DND-41 (cell line): ENCODE results near the gene RASSF10.

Source experiments
- ATAC-seq: fragments of 200-7000 bp; cut with Tn5 transposase; 3 replicates; pipeline ENCODE4 v1.9.1; 2021; ENCODE audit warnings: low read depth; ENCODE audit not compliant: insufficient read depth
- DNase-seq: peaks from one replicate; pipeline ENCODE4 v3.0.0-alpha.2; 2020
- H2AFZ ChIP-seq: 2 replicates; pipeline ENCODE4 v1.6.0; 2012; ENCODE audit warnings: low read depth, low read length
- H3K27ac ChIP-seq: 2 replicates; pipeline ENCODE4 v1.5.1; 2012; ENCODE audit warnings: low read length, inconsistent platforms
- H3K27me3 ChIP-seq: fragments of 200-600 bp; sonication (generic); 2 replicates; pipeline ENCODE4 v1.6.0; 2012; ENCODE audit warnings: low read length, mild to moderate bottlenecking, inconsistent platforms; ENCODE audit not compliant: insufficient read depth, poor library complexity
- H3K36me3 ChIP-seq: 2 replicates; pipeline ENCODE4 v1.5.1; 2012; ENCODE audit warnings: low read length, inconsistent platforms; ENCODE audit not compliant: insufficient read depth
- H3K4me1 ChIP-seq: 2 replicates; pipeline ENCODE4 v1.5.1; 2012; ENCODE audit warnings: mild to moderate bottlenecking, low read length; ENCODE audit not compliant: insufficient read depth
- H3K4me2 ChIP-seq: 2 replicates; pipeline ENCODE4 v1.6.0; 2012; ENCODE audit warnings: mild to moderate bottlenecking, moderate library complexity, low read length, inconsistent platforms; ENCODE audit not compliant: insufficient read depth
- H3K4me3 ChIP-seq, 2 experiments: fragments of 200-600 bp in 1 of 2; shearing (Covaris generic) in 1 of 2; 2 replicates each; pipeline ENCODE4 v1.5.1; 2012 to 2016; ENCODE audit warnings: inconsistent platforms in 2 of 2, low read length in 2 of 2, mild to moderate bottlenecking in 2 of 2, low read depth in 1 of 2, moderate library complexity in 1 of 2
- H3K79me2 ChIP-seq: 2 replicates; pipeline ENCODE4 v1.6.0; 2012; ENCODE audit warnings: low read length, inconsistent platforms; ENCODE audit not compliant: insufficient read depth
- H3K9ac ChIP-seq: 2 replicates; pipeline ENCODE4 v1.6.0; 2012; ENCODE audit warnings: low read depth, mild to moderate bottlenecking, inconsistent platforms, low read length, moderate library complexity
- H3K9me3 ChIP-seq: 2 replicates; pipeline ENCODE4 v1.5.1; 2012; ENCODE audit warnings: low read length, moderate library complexity, mild to moderate bottlenecking, inconsistent platforms; ENCODE audit not compliant: insufficient read depth, severe bottlenecking
- H4K20me1 ChIP-seq: 2 replicates; pipeline ENCODE4 v1.6.0; 2012; ENCODE audit warnings: low read length; ENCODE audit not compliant: insufficient read depth
- CTCF ChIP-seq: IDR thresholded peaks from 2 replicates; pipeline ENCODE4 v1.5.1; 2012; ENCODE audit warnings: borderline replicate concordance, low read length, moderate library complexity, mild to moderate bottlenecking; ENCODE audit not compliant: poor library complexity, severe bottlenecking; ENCODE audit errors: extremely low read depth
- EZH2 ChIP-seq: IDR thresholded peaks from 3 replicates; pipeline ENCODE4 v1.6.1; 2012; ENCODE audit warnings: borderline replicate concordance, low read depth, mild to moderate bottlenecking, moderate library complexity, low read length, inconsistent platforms; ENCODE audit not compliant: severe bottlenecking

The RASSF10 gene

GRCh38 chr11:13053255-13053917 lies 44.3 kb downstream of the RASSF10 start:
- Histone ChIP-seq H3K4me2 (no peak overlapping the region), H3K9ac (no peak overlapping the region)

GRCh38 chr11:13054278-13054677 lies 45.2 kb downstream of the RASSF10 start:
- no peak for ATAC-seq
- Histone ChIP-seq H3K4me2 (no peak overlapping the region), H3K4me1 (no peaks in the 10 kb centered on the region)

More at GRCh38 chr11:13053255-13053917, 44.3 kb downstream of the RASSF10 start:
- Histone ChIP-seq H3K4me3 (no peak overlapping the region), H2AFZ (no peak overlapping the region), H3K27me3 (peaks cover 24% of the 10 kb centered on the region), H3K9me3 (no peaks in the 10 kb centered on the region), H3K4me1 (no peaks in the 10 kb centered on the region), H3K27ac (no peak overlapping the region), H3K36me3 (no peaks in the 10 kb centered on the region), H4K20me1 (no peaks in the 10 kb centered on the region), H3K79me2 (no peaks in the 10 kb centered on the region)
- DNase-seq (no peak), ATAC-seq (no peak)
- no peak for TF ChIP-seq CTCF
- TF ChIP-seq EZH2, result no peak

GRCh38 chr11:13055200-13055599 lies 46.1 kb downstream of the RASSF10 start:
- no peaks in the 10 kb centered on the region for H3K79me2 ChIP-seq
- no peaks in the 10 kb centered on the region for H4K20me1 ChIP-seq
- TF ChIP-seq CTCF, result no peak
- TF ChIP-seq EZH2, result no peak
- DNase-seq, result peak; percentile 8
- H3K9me3 ChIP-seq, result no peaks in the 10 kb centered on the region
- H3K4me1 ChIP-seq, result no peaks in the 10 kb centered on the region
- ATAC-seq, result peak; percentile 72
- no peak overlapping the region for H3K9ac ChIP-seq
- no peak overlapping the region for H2AFZ ChIP-seq
- H3K4me3 ChIP-seq, result no peak overlapping the region
- H3K36me3 ChIP-seq, result no peaks in the 10 kb centered on the region
- no peak overlapping the region for H3K4me2 ChIP-seq
- peaks cover 24% of the 10 kb centered on the region for H3K27me3 ChIP-seq
- no peak overlapping the region for H3K27ac ChIP-seq

More at GRCh38 chr11:13054278-13054677, 45.2 kb downstream of the RASSF10 start:
- H3K27me3 ChIP-seq, result peaks cover 24% of the 10 kb centered on the region
- no peak overlapping the region for H3K9ac ChIP-seq
- no peak overlapping the region for H3K4me3 ChIP-seq
- no peaks in the 10 kb centered on the region for H3K36me3 ChIP-seq
- H2AFZ ChIP-seq, result no peak overlapping the region
- no peaks in the 10 kb centered on the region for H4K20me1 ChIP-seq
- TF ChIP-seq EZH2 (no peak), CTCF (no peak)
- DNase-seq, result no peak
- H3K27ac ChIP-seq, result no peak overlapping the region
- no peaks in the 10 kb centered on the region for H3K9me3 ChIP-seq
- no peaks in the 10 kb centered on the region for H3K79me2 ChIP-seq
